Neural cell (in vitro differentiated cells): Measurements from ENCODE around the gene CPSF7. TPM values are rescaled to one million over a fixed set of nuclear protein-coding genes. Genes with fewer than 3 reads are reported as not detected.
"Not testable (repeated sequence)": the region's sequence is repeated elsewhere in the genome, so short reads cannot be mapped to it uniquely, and the experiment has no call there.

ENCODE experiments used
- H2AFZ ChIP-seq: fragments of 200-600, 300-800 bp; sonication (generic), shearing (Covaris generic); 2 replicates; pipeline ENCODE4 v1.6.0; 2014; ENCODE audit warnings: low read depth, mild to moderate bottlenecking, antibody characterized with exemption, low read length, moderate library complexity
- H3F3A ChIP-seq: fragments of 200-600 bp; shearing (Covaris generic); 2 replicates; pipeline ENCODE4 v1.6.1; 2016; ENCODE audit warnings: mild to moderate bottlenecking, moderate library complexity, mixed read lengths, antibody characterized with exemption, low read length; ENCODE audit not compliant: insufficient read depth, poor library complexity, severe bottlenecking
- H3K27ac ChIP-seq: fragments of 200-600, 300-800 bp; sonication (generic), shearing (Covaris generic); 2 replicates; pipeline ENCODE4 v1.5.1; 2014; ENCODE audit warnings: mild to moderate bottlenecking, low read length, moderate library complexity
- H3K27me3 ChIP-seq: fragments of 300-800, 200-600 bp; sonication (generic), shearing (Covaris generic); 2 replicates; pipeline ENCODE4 v1.6.0; 2014; ENCODE audit warnings: mild to moderate bottlenecking, low read depth, low read length, moderate library complexity; ENCODE audit not compliant: insufficient read depth
- H3K36me3 ChIP-seq: fragments of 300-800, 200-600 bp; sonication (generic), shearing (Covaris generic); 2 replicates; pipeline ENCODE4 v1.5.1; 2014; ENCODE audit warnings: mild to moderate bottlenecking, antibody characterized with exemption, low read length, moderate library complexity; ENCODE audit not compliant: insufficient read depth
- H3K4me2 ChIP-seq: fragments of 300-800, 200-600 bp; sonication (generic), shearing (Covaris generic); 2 replicates; pipeline ENCODE4 v1.6.0; 2014; ENCODE audit warnings: mild to moderate bottlenecking, low read length
- H3K4me3 ChIP-seq: fragments of 300-800, 200-600 bp; sonication (generic), shearing (Covaris generic); 2 replicates; pipeline ENCODE4 v1.5.1; 2014; ENCODE audit warnings: mild to moderate bottlenecking, low read length, moderate library complexity
- H3K79me2 ChIP-seq: fragments of 200-600 bp; shearing (Covaris generic); replicated peaks from 2 replicates; pipeline ENCODE4 v1.6.0; 2014; ENCODE audit warnings: mild to moderate bottlenecking, low read length, moderate library complexity; ENCODE audit not compliant: insufficient read depth
- H3K9ac ChIP-seq: fragments of 300-800, 200-600 bp; sonication (generic), shearing (Covaris generic); 2 replicates; pipeline ENCODE4 v1.6.1; 2016; ENCODE audit warnings: mild to moderate bottlenecking, low read length, mixed read lengths
- H3K9me2 ChIP-seq: fragments of 200-600 bp; shearing (Covaris generic); 2 replicates; pipeline ENCODE4 v1.6.1; 2016; ENCODE audit warnings: mild to moderate bottlenecking, low read length, mixed read lengths; ENCODE audit not compliant: insufficient read depth
- H3K9me3 ChIP-seq: fragments of 200-600, 300-800 bp; sonication (generic), shearing (Covaris generic); 2 replicates; pipeline ENCODE4 v1.6.1; 2016; ENCODE audit warnings: mild to moderate bottlenecking, mixed run types, low read length, moderate library complexity, mixed read lengths
- H4K20me1 ChIP-seq: fragments of 200-600 bp; shearing (Covaris generic); 2 replicates; pipeline ENCODE4 v1.6.1; 2016; ENCODE audit warnings: mild to moderate bottlenecking, mixed run types; ENCODE audit not compliant: insufficient read depth
- CTCF ChIP-seq: fragments of 450-650 bp; IDR thresholded peaks from 2 replicates; pipeline ENCODE4 v1.5.1; 2014; ENCODE audit warnings: antibody characterized with exemption, mild to moderate bottlenecking, moderate library complexity; ENCODE audit not compliant: poor library complexity, severe bottlenecking
- EP300 ChIP-seq: fragments of 450-650 bp; conservative IDR thresholded peaks from 2 replicates; pipeline ENCODE4 v1.6.1; 2014; ENCODE audit warnings: antibody characterized with exemption, mild to moderate bottlenecking, moderate library complexity; ENCODE audit not compliant: poor library complexity, severe bottlenecking
- EZH2 ChIP-seq: fragments of 200-600, 300-800 bp; shearing (Covaris generic), sonication (generic); IDR thresholded peaks from 2 replicates; pipeline ENCODE4 v1.6.1; 2014; ENCODE audit warnings: antibody characterized with exemption, low read length, borderline replicate concordance, mild to moderate bottlenecking; ENCODE audit not compliant: insufficient read depth, poor library complexity, severe bottlenecking
- MXI1 ChIP-seq: fragments of 450-650 bp; conservative IDR thresholded peaks from 2 replicates; pipeline ENCODE4 v1.6.1; 2014; ENCODE audit warnings: antibody characterized with exemption, mild to moderate bottlenecking; ENCODE audit not compliant: poor library complexity, severe bottlenecking
- POLR2AphosphoS5 ChIP-seq: IDR thresholded peaks from 2 replicates; pipeline ENCODE4 v1.6.1; 2012
- RAD21 ChIP-seq: fragments of 450-650 bp; conservative IDR thresholded peaks from 2 replicates; pipeline ENCODE4 v1.6.1; 2014; ENCODE audit warnings: antibody characterized with exemption, mild to moderate bottlenecking, moderate library complexity
- SMC3 ChIP-seq: fragments of 450-650 bp; conservative IDR thresholded peaks from 2 replicates; pipeline ENCODE4 v1.6.1; 2014; ENCODE audit warnings: antibody characterized with exemption, mild to moderate bottlenecking, moderate library complexity; ENCODE audit not compliant: poor library complexity
- TAF1 ChIP-seq: IDR thresholded peaks from 2 replicates; pipeline ENCODE4 v1.6.1; 2012; ENCODE audit warnings: low read depth
- polyA plus RNA-seq: library from polyadenylated mRNA; depleted of rRNA; stranded (reverse); fragments of >200 nt; gene quantifications from 2 replicates; pipeline ENCODE4 v1.2.3, GENCODE V29; 2014
- TF ChIP-seq, protein P1 (sequence below): IDR thresholded peaks from 2 replicates; pipeline ENCODE4 v1.6.1; 2012; ENCODE audit warnings: borderline replicate concordance

Gene CPSF7
- polyA plus RNA-seq, 1 donor from 2014 or later, result 80.2 TPM

DNA sequence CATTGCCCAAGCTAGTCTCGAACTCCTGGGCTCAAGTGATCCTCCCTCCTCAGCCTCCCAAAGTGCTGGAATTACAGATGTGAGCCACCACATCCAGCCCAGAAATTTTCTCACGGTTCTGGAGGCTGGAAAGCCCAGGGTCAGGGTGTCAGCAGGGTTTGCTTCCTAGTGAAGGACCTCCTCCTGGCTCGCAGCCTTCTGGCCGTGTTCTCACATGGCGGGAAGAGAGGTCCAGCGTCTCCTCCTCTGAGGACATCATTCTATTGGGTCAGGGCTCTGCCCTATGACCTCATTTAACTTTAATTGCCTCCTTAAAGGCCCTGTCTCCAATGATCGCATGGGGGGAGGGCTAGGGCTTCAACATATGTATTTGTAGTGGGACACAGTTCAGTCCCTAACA lies 38.2 kb upstream of the CPSF7 start:
- no peak for TF ChIP-seq EP300
- TF ChIP-seq TAF1, result no peak
- TF ChIP-seq, protein P1, sequence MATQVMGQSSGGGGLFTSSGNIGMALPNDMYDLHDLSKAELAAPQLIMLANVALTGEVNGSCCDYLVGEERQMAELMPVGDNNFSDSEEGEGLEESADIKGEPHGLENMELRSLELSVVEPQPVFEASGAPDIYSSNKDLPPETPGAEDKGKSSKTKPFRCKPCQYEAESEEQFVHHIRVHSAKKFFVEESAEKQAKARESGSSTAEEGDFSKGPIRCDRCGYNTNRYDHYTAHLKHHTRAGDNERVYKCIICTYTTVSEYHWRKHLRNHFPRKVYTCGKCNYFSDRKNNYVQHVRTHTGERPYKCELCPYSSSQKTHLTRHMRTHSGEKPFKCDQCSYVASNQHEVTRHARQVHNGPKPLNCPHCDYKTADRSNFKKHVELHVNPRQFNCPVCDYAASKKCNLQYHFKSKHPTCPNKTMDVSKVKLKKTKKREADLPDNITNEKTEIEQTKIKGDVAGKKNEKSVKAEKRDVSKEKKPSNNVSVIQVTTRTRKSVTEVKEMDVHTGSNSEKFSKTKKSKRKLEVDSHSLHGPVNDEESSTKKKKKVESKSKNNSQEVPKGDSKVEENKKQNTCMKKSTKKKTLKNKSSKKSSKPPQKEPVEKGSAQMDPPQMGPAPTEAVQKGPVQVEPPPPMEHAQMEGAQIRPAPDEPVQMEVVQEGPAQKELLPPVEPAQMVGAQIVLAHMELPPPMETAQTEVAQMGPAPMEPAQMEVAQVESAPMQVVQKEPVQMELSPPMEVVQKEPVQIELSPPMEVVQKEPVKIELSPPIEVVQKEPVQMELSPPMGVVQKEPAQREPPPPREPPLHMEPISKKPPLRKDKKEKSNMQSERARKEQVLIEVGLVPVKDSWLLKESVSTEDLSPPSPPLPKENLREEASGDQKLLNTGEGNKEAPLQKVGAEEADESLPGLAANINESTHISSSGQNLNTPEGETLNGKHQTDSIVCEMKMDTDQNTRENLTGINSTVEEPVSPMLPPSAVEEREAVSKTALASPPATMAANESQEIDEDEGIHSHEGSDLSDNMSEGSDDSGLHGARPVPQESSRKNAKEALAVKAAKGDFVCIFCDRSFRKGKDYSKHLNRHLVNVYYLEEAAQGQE, result no peak
- TF ChIP-seq RAD21, result no peak
- no peak for TF ChIP-seq MXI1
- no peak for TF ChIP-seq EZH2
- no peak for TF ChIP-seq POLR2AphosphoS5
- H3K27me3 ChIP-seq, result no peaks in the 10 kb centered on the region
- H3K4me2 ChIP-seq, result no peak overlapping the region
- no peaks in the 10 kb centered on the region for H3K9me3 ChIP-seq
- H3K36me3 ChIP-seq, result no peaks in the 10 kb centered on the region
- no peak overlapping the region for H2AFZ ChIP-seq
- H4K20me1 ChIP-seq, result no peaks in the 10 kb centered on the region
- no peaks in the 10 kb centered on the region for H3F3A ChIP-seq
- H3K9me2 ChIP-seq, result no peaks in the 10 kb centered on the region
- H3K27ac ChIP-seq, result no peak overlapping the region
- no peak overlapping the region for H3K4me3 ChIP-seq
- no peaks in the 10 kb centered on the region for H3K79me2 ChIP-seq
- no peak overlapping the region for H3K9ac ChIP-seq

DNA sequence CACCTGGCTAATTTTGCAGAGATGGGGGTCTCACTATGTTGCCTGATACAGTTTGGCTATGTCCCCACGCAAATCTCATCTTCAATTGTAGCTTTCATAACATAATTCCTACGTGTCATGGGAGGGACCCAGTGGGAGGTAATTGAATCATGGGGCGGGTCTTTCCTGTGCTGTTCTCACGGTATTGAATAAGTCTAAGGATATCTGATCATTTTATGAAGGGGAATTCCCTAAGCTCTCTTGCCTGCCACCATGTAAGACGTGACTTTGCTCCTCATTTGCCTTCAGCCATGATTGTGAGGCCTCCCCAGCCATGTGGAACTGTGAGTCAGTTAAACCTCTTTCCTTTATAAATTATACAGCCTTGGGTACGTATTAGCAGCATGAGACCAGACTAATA lies 37.8 kb upstream of the CPSF7 start:
- not testable (repeated sequence) for H3K27me3 ChIP-seq, H3K4me3 ChIP-seq, H3K4me2 ChIP-seq, H3K36me3 ChIP-seq, H3K79me2 ChIP-seq, H4K20me1 ChIP-seq, H3F3A ChIP-seq, H3K27ac ChIP-seq, H2AFZ ChIP-seq, H3K9me2 ChIP-seq, H3K9me3 ChIP-seq, H3K9ac ChIP-seq

- no peak overlapping the region for H3K4me3 ChIP-seq
- H3K79me2 ChIP-seq, result no peaks in the 10 kb centered on the region
- no peaks in the 10 kb centered on the region for H3K9me3 ChIP-seq
- no peak overlapping the region for H3K4me2 ChIP-seq
- no peaks in the 10 kb centered on the region for H3K9me2 ChIP-seq
- no peak overlapping the region for H3K27ac ChIP-seq
- TF ChIP-seq CTCF, result no peak
- TF ChIP-seq TAF1, result no peak
- no peak for TF ChIP-seq POLR2AphosphoS5
- TF ChIP-seq, protein P1, result no peak
- TF ChIP-seq MXI1, result no peak
- TF ChIP-seq EP300, result no peak
- TF ChIP-seq RAD21, result no peak
- no peak for TF ChIP-seq EZH2
- no peak for TF ChIP-seq SMC3
- H3K9ac ChIP-seq, result no peak overlapping the region
- no peaks in the 10 kb centered on the region for H3K36me3 ChIP-seq
- no peaks in the 10 kb centered on the region for H3K27me3 ChIP-seq
- no peaks in the 10 kb centered on the region for H4K20me1 ChIP-seq
- no peak overlapping the region for H2AFZ ChIP-seq
- no peaks in the 10 kb centered on the region for H3F3A ChIP-seq
Observed at GRCh38 chr11:61460986-61461385, 31.2 kb upstream of the CPSF7 start.
